ENCODE results near the gene ATG14.

Gene ATG14

DNA sequence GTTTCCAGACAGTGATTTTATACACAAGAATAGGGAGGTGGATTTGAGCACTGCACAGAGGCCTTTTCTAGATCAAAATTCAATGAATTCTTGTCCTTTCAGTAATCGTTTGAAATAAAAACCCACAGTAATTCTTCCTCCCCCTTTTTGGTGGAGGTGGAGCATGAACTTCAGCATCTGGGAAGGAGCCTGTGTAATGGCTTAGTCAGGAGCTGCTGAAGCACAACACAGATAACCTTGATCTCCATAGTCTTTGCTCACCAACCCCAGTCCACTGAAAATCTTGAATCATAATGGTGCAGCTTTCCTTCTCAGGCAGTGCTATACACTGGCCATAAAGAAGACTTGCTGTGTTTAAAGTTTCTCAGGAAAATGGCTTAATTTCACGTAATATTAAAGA lies 35.2 kb upstream of the ATG14 start:
- no peak for DNase-seq (ENCODE audit: low spot score)
- TF ChIP-seq, protein P1, sequence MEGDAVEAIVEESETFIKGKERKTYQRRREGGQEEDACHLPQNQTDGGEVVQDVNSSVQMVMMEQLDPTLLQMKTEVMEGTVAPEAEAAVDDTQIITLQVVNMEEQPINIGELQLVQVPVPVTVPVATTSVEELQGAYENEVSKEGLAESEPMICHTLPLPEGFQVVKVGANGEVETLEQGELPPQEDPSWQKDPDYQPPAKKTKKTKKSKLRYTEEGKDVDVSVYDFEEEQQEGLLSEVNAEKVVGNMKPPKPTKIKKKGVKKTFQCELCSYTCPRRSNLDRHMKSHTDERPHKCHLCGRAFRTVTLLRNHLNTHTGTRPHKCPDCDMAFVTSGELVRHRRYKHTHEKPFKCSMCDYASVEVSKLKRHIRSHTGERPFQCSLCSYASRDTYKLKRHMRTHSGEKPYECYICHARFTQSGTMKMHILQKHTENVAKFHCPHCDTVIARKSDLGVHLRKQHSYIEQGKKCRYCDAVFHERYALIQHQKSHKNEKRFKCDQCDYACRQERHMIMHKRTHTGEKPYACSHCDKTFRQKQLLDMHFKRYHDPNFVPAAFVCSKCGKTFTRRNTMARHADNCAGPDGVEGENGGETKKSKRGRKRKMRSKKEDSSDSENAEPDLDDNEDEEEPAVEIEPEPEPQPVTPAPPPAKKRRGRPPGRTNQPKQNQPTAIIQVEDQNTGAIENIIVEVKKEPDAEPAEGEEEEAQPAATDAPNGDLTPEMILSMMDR (IDR thresholded peaks at IDR 0.05; ENCODE audit: extremely low read depth, insufficient read depth, missing control alignments) = no peak
- in situ Hi-C loops (cut with MboI; ENCODE audit: low pct_unique_long_range_greater_than_20kb, low sequenced_read_pairs, unreplicated experiment) = loop anchor here (25.0 kb wide), 1 partner anchor 1040 kb away; no protein-coding TSS in a partner anchor

DNA sequence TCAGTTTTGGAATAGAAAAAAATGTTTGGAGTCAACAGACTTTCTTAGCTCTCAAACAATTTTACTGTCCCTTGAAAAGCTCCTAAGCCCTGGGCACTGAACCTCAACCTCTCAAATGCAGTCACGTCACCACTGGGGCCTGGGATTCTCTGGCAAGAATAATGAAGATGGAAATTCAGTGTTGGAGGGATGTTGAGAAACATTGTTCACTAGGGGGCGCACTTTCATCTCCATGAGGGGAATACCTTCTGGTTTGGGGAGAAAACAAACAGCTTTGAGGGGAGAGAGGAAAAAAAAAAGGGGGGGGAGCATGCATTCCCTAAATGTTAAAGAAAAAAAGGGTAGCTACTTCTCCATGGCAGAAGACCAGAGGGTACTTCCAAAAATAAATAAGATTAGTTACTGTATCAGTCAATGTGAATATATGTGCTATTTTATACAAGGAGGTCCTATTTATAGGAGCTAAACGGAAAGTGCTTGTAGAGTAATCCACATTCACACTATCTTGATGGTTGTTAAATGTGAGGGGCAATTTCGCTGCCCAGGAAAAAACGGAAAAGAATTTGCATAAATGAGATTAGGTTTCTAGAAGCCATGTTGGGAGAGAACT lies 34.6 kb upstream of the ATG14 start:
- DNase-seq (ENCODE audit: low spot score) = peak; percentile 58
- in situ Hi-C loops (cut with MboI; ENCODE audit: low pct_unique_long_range_greater_than_20kb, low sequenced_read_pairs, unreplicated experiment) = loop anchor here (25.0 kb wide), 1 partner anchor 1041 kb away; no protein-coding TSS in a partner anchor
- TF ChIP-seq, protein P1 (IDR thresholded peaks at IDR 0.05; ENCODE audit: extremely low read depth, insufficient read depth, missing control alignments) = peak; percentile 68

DNA sequence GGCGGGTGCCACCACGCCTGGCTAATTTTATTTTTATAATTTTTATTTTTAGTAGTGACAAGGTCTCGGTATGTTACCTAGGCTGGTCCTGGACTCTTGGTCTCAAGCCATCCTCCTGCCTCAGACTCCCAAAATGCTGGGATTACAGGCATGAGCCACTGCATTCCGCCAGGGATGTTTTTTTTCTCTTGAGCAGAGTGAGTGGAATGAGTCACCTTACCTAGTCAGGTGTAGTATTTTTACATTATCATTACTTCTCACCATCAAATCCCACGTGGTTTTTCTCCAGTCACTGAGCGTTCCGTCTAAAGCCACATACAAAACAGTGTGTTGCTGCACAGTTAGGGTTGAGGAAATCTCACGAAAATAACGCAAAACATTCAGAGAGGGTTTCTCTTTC lies 29.7 kb upstream of the ATG14 start:
- no peak for DNase-seq (ENCODE audit: low spot score)
- in situ Hi-C loops (cut with MboI; ENCODE audit: low pct_unique_long_range_greater_than_20kb, low sequenced_read_pairs, unreplicated experiment) = loop anchor here (25.0 kb wide), 1 partner anchor 1046 kb away; no protein-coding TSS in a partner anchor
- TF ChIP-seq, protein P1 (IDR thresholded peaks at IDR 0.05; ENCODE audit: extremely low read depth, insufficient read depth, missing control alignments) = no peak

DNA sequence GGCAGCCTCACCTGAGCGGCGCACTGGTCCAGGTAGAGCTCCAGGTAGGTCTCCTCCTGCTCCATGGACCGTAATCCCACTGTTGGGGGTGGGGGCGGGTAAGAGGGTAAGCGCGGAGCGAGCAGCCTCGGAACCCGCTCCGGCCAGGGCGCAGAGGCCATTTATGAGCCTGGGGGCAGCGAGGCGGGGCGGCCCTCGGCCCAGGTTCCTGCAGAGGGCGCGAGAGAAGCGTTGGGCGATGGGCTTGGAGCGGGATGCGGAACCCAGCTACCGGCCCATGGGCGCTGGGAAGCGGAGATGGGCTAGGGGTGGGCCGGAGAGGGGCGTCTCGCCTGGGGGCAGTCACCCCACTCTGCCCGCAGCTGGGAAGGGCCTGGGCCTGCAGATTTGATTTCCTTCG lies 28.8 kb upstream of the ATG14 start, which contains the start of gene TBPL2:
TBPL2 (minus strand) TSS at position 232 of the 400 bp plus-strand sequence; CDS start at position 65, 167 bp downstream.
- TF ChIP-seq, protein P1 (IDR thresholded peaks at IDR 0.05; ENCODE audit: extremely low read depth, insufficient read depth, missing control alignments) = peak; percentile 30
- DNase-seq (ENCODE audit: low spot score) = no peak
- in situ Hi-C loops (cut with MboI; ENCODE audit: low pct_unique_long_range_greater_than_20kb, low sequenced_read_pairs, unreplicated experiment) = loop anchor here (25.0 kb wide), 1 partner anchor 1047 kb away; no protein-coding TSS in a partner anchor

DNA sequence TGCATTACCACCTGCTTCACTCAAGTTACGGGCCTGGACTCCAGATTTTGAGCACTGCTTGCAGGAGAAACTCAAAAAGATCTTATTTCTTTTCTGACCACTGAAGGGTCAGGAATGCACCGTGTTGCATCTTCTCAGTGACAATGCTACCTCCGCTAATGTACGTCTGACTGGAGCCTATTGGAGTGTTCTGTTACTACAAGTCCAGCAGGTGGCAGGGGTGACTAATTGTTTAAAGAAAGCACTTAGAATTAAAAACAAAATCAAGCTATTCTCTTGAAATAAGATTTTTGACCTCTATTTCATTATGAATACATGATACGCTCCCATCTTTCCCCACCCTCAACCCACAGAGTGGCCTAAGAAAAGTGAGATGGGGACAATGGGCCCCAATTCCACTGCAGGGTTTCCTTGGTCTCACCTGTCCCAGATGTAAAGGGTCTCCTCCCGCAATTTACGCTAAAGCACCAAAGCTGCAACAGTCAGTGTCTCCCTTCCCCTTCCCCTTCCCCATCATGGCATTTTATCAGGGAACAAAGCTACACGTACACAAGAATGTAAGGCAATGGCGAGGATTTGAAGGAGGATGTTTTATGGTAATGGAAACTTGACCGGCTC lies 26.5 kb upstream of the ATG14 start:
- DNase-seq (ENCODE audit: low spot score) = peak; percentile 51
- TF ChIP-seq, protein P1 (IDR thresholded peaks at IDR 0.05; ENCODE audit: extremely low read depth, insufficient read depth, missing control alignments) = peak; percentile 72
- in situ Hi-C loops (cut with MboI; ENCODE audit: low pct_unique_long_range_greater_than_20kb, low sequenced_read_pairs, unreplicated experiment) = loop anchor here (25.0 kb wide), 1 partner anchor 1049 kb away; no protein-coding TSS in a partner anchor

DNA sequence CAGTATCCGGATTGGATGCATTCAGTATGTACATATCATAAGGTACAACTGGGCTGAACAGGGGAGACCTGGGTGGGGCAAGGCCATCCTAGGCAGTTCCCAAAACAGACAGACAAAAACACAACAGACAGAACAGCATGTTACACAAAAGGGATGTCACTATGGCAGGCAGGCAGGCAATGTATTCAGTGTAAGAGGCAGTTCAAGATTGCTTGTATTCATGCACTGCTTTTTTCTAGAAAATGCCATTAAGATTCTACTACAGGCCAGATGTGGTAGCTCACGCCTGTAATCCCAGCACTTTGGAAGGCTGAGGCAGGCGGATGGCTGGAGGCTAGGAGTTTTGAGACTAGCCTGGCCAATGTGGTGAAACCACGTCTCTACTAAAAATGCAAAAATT lies 25.3 kb upstream of the ATG14 start:
- DNase-seq (ENCODE audit: low spot score) = no peak
- in situ Hi-C loops (cut with MboI; ENCODE audit: low pct_unique_long_range_greater_than_20kb, low sequenced_read_pairs, unreplicated experiment) = loop anchor here (25.0 kb wide), 1 partner anchor 1050 kb away; no protein-coding TSS in a partner anchor
- TF ChIP-seq, protein P1 (IDR thresholded peaks at IDR 0.05; ENCODE audit: extremely low read depth, insufficient read depth, missing control alignments) = no peak
